GM12878 (cell line): ENCODE results near the gene MYD88. TPM values are rescaled to one million over a fixed set of nuclear protein-coding genes. Genes with fewer than 3 reads are reported as not detected.

ENCODE experiments used
- ATAC-seq: fragments of 200-7000 bp; cut with Tn5 transposase; 3 replicates; pipeline ENCODE4 v1.9.1; 2020; ENCODE audit warnings: mild to moderate bottlenecking, moderate library complexity
- BruUV-seq: library from RNA; stranded (reverse); fragments of 400-500 nt; replicated peaks from 2 replicates; lab custom pipeline; 2021; lab: Mats Ljungman, UMichigan
- CTCF ChIA-PET: fragments of 300-600 bp; sonication (Branson Sonifier 250); formaldehyde crosslinking; extraction: SDS; loops from one replicate; lab custom pipeline; 2021; ENCODE audit warnings: inconsistent platforms; lab: Yijun Ruan, JAX
- POLR2A ChIA-PET: fragments of 350-600 bp; formaldehyde crosslinking; extraction: SDS; loops from one replicate; lab custom pipeline; 2021; ENCODE audit warnings: inconsistent platforms; lab: Charles Lee
- RAD21 ChIA-PET: fragments of 300-600 bp; sonication (Branson Sonifier 250); formaldehyde crosslinking; loops from one replicate; lab custom pipeline; 2023; ENCODE audit warnings: antibody characterized with exemption; ENCODE audit not compliant: unreplicated experiment; lab: Charles Lee
- SMC1A ChIA-PET: fragments of 300-600 bp; sonication (Branson Sonifier 250); formaldehyde crosslinking; loops from one replicate; lab custom pipeline; 2023; ENCODE audit not compliant: unreplicated experiment, uncharacterized antibody; lab: Charles Lee
- DNase-seq: peaks from one replicate; pipeline ENCODE4 v3.0.0-alpha.2; 2011; ENCODE audit warnings: low read depth, low spot score
- FAIRE-seq: peaks from 3 replicates; lab custom pipeline; 2011; peaks lifted over from hg19 to GRCh38; lab: Jason Lieb, UNC
- H2AFZ ChIP-seq: 2 replicates; pipeline ENCODE4 v1.6.0; 2011; ENCODE audit warnings: low read depth, low read length, control low read depth; ENCODE audit not compliant: control insufficient read depth
- H3K27ac ChIP-seq: 2 replicates; pipeline ENCODE4 v1.5.1; 2011; ENCODE audit warnings: control low read depth; ENCODE audit not compliant: control insufficient read depth, insufficient read depth
- H3K27me3 ChIP-seq, 2 experiments: replicated peaks in 1 of 2; 2 replicates each; pipeline versions ENCODE4 v1.6.0 to v1.6.1; 2011; ENCODE audit warnings: low read length in 1 of 2; ENCODE audit not compliant: control insufficient read depth in 2 of 2, insufficient read depth in 2 of 2
- H3K36me3 ChIP-seq, 2 experiments: 2 replicates each; pipeline ENCODE4 v1.5.1; 2011; ENCODE audit warnings: low read length in 1 of 2; ENCODE audit not compliant: control insufficient read depth in 2 of 2, insufficient read depth in 2 of 2
- H3K4me1 ChIP-seq: 2 replicates; pipeline ENCODE4 v1.6.1; 2011; ENCODE audit warnings: mild to moderate bottlenecking, low read length, moderate library complexity, mixed read lengths; ENCODE audit not compliant: control insufficient read depth, insufficient read depth
- H3K4me2 ChIP-seq: 2 replicates; pipeline ENCODE4 v1.6.0; 2011; ENCODE audit warnings: control low read depth; ENCODE audit not compliant: control insufficient read depth, insufficient read depth
- H3K4me3 ChIP-seq: fragments of 200-600 bp; sonication (generic); 2 replicates; pipeline ENCODE4 v1.5.1; 2016
- H3K79me2 ChIP-seq: 2 replicates; pipeline ENCODE4 v1.6.0; 2011; ENCODE audit warnings: low read length; ENCODE audit not compliant: control insufficient read depth, insufficient read depth
- H3K9ac ChIP-seq: 2 replicates; pipeline ENCODE4 v1.8.0; 2011; ENCODE audit warnings: low read length, control low read depth, mixed read lengths; ENCODE audit not compliant: control insufficient read depth, insufficient read depth
- H3K9me3 ChIP-seq: replicated peaks from 3 replicates; pipeline ENCODE4 v1.5.1; 2011; ENCODE audit warnings: mild to moderate bottlenecking, low read length; ENCODE audit not compliant: control insufficient read depth, insufficient read depth
- H4K20me1 ChIP-seq: 2 replicates; pipeline ENCODE4 v1.6.0; 2011; ENCODE audit not compliant: control insufficient read depth, insufficient read depth
- CHD4 ChIP-seq: fragments of 200-600 bp; sonication (generic); IDR thresholded peaks from 2 replicates; pipeline ENCODE4 v1.6.1; 2016; ENCODE audit warnings: mild to moderate bottlenecking
- E2F4 ChIP-seq: IDR thresholded peaks from 2 replicates; pipeline ENCODE4 v1.6.1; 2012; ENCODE audit warnings: low read depth, low read length, improper control_type of control experiment
- FOXK2 ChIP-seq: fragments of 450-650 bp; IDR thresholded peaks from 2 replicates; pipeline ENCODE4 v1.6.1; 2017; ENCODE audit warnings: mild to moderate bottlenecking, moderate library complexity
- HCFC1 ChIP-seq: fragments of 150-350 bp; IDR thresholded peaks from 2 replicates; pipeline ENCODE4 v1.6.1; 2014; ENCODE audit warnings: low read length
- HDAC2 ChIP-seq: fragments of 200-600 bp; sonication (generic); IDR thresholded peaks from 2 replicates; pipeline ENCODE4 v1.6.1; 2017
- PAX5 ChIP-seq: IDR thresholded peaks from 2 replicates; pipeline ENCODE4 v1.6.1; 2011; ENCODE audit warnings: low read depth, low read length, borderline replicate concordance
- PKNOX1 ChIP-seq: fragments of 450-650 bp; IDR thresholded peaks from 2 replicates; pipeline ENCODE4 v1.6.1; 2016; ENCODE audit warnings: mild to moderate bottlenecking
- POLR2A ChIP-seq: IDR thresholded peaks from 2 replicates; pipeline ENCODE4 v1.6.1; 2011; ENCODE audit warnings: low read depth, mild to moderate bottlenecking, low read length
- SMAD1 ChIP-seq: fragments of 450-650 bp; IDR thresholded peaks from 2 replicates; pipeline ENCODE4 v1.6.1; 2018; ENCODE audit warnings: mild to moderate bottlenecking, low read depth; ENCODE audit not compliant: partially characterized antibody
- SMC3 ChIP-seq: IDR thresholded peaks from 2 replicates; pipeline ENCODE4 v1.6.1; 2011; ENCODE audit warnings: low read length, improper control_type of control experiment, borderline replicate concordance
- SPI1 ChIP-seq: IDR thresholded peaks from 2 replicates; pipeline ENCODE4 v1.6.1; 2011; ENCODE audit warnings: low read depth, mild to moderate bottlenecking, low read length, moderate library complexity, borderline replicate concordance; ENCODE audit not compliant: insufficient read depth
- ZNF217 ChIP-seq: fragments of 450-650 bp; IDR thresholded peaks from 2 replicates; pipeline ENCODE4 v1.6.1; 2017; ENCODE audit warnings: antibody characterized with exemption, mild to moderate bottlenecking
- ZNF274 ChIP-seq: IDR thresholded peaks from one replicate; pipeline ENCODE4 v1.8.0; 2011; ENCODE audit not compliant: insufficient read length, insufficient read depth
- WGBS: methylation state at CpG from one replicate; pipeline ENCODE4 v1.1.6; 2016; ENCODE audit warnings: low lambda C conversion rate; ENCODE audit not compliant: insufficient replicate concordance, insufficient coverage; ENCODE audit errors: missing lambda C conversion rate; 5-methylcytosine and 5-hydroxymethylcytosine counted together
- in situ Hi-C: fragments of 300-500 bp; cut with MboI; formaldehyde crosslinking; loops from 9 replicates; pipeline ENCODE4 v1.14.3; 2018; ENCODE audit warnings: mixed read lengths
- intact Hi-C: fragments of 100-400 bp; cut with micrococcal nuclease; formaldehyde crosslinking; loops from one replicate; pipeline ENCODE4 v1.14.2; 2022; ENCODE audit not compliant: unreplicated experiment
- polyA plus RNA-seq, 11 experiments: library from polyadenylated mRNA; depleted of rRNA in 4 of 11; unstranded in 6 of 11; stranded (reverse) in 5 of 11; fragments of >200 nt; fragmentation: Nextera tagmentation in 4 of 11; fragmentation: Illumina TruSeq in 1 of 11; extraction: Ambion mirVana in 4 of 11; extraction: Trizol in 1 of 11; gene quantifications; 1 replicate in 1 of 11; 2 replicates in 10 of 11; pipeline versions ENCODE4 v1.2.1 to v1.2.3, GENCODE V29; 2011 to 2016; ENCODE audit warnings: inconsistent platforms in 2 of 11, missing spikeins in 2 of 11, low read depth in 1 of 11
- total RNA-seq, 4 experiments: library from RNA; depleted of rRNA in 3 of 4; stranded (reverse); fragments of >200 nt in 3 of 4; fragmentation: Illumina TruSeq in 1 of 4; extraction: Trizol in 1 of 4; gene quantifications; 2 replicates each; pipeline versions ENCODE4 v1.2.1 to v1.2.3, GENCODE V29; 2013 to 2021
- TF ChIP-seq, protein P1 (sequence below): fragments of 450-650 bp; IDR thresholded peaks from 2 replicates; pipeline ENCODE4 v1.6.1; 2017; ENCODE audit warnings: borderline replicate concordance

MYD88 gene
- total and polyA plus RNA-seq, 10 of the 15 experiments (the other 5 are each of a cell fraction or from before 2014, with no cell fraction given), result 5.5 to 84.8 (median 67.5) TPM

DNA sequence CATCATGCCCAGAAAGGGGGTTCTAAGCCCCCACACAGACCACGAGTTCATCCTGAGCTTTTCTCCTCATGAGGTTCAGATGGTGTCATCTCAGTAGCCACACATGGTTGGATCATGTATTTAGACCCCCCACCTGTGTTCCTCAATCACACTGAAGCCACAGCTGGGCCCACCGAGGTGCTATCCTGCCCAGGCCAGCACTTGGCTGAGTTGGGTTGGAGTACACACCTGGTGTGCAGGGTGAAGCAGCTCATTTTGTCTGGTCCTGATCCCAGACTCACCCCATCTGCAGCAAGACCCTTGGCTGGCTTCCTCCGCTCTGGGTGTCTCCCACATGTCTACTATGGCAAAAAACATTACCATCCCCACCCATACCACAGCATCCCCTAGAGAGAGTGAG, 43.5 kb upstream of the MYD88 start:
- Histone ChIP-seq H4K20me1 (no peaks in the 10 kb centered on the region), H3K27ac (no peak overlapping the region), H3K79me2 (no peaks in the 10 kb centered on the region), H3K9ac (no peak overlapping the region), H2AFZ (no peak overlapping the region), H3K36me3 (no peaks in the 10 kb centered on the region), H3K4me3 (no peak overlapping the region), H3K4me2 (no peak overlapping the region), H3K4me1 (peaks cover 6% of the 10 kb centered on the region; the same call in 1 of the 2 replicates), H3K27me3 (peaks cover 0 to 4% of the 10 kb centered on the region in 2 experiments; a peak in 3 of 4 replicates), H3K9me3 (no peaks in the 10 kb centered on the region)
- no peak for FAIRE-seq
- in situ Hi-C loops, result no loop called here
- DNase-seq, result no peak
- ChIA-PET SMC1A (no interaction called here), CTCF (no interaction called here), POLR2A (no interaction called here), RAD21 (interaction anchor here (0.5 kb wide), 1 partner anchor 237 kb away, joined by 4 read pairs; no protein-coding TSS in a partner anchor)
- intact Hi-C loops, result no loop called here
- TF ChIP-seq ZNF217 (no peak), E2F4 (no peak), ZNF274 (no peak), HDAC2 (no peak), FOXK2 (no peak), POLR2A (no peak), PAX5 (no peak), HCFC1 (no peak), SMAD1 (no peak), CHD4 (no peak), SMC3 (no peak), PKNOX1 (no peak), SPI1 (no peak)
- TF ChIP-seq, protein P1, sequence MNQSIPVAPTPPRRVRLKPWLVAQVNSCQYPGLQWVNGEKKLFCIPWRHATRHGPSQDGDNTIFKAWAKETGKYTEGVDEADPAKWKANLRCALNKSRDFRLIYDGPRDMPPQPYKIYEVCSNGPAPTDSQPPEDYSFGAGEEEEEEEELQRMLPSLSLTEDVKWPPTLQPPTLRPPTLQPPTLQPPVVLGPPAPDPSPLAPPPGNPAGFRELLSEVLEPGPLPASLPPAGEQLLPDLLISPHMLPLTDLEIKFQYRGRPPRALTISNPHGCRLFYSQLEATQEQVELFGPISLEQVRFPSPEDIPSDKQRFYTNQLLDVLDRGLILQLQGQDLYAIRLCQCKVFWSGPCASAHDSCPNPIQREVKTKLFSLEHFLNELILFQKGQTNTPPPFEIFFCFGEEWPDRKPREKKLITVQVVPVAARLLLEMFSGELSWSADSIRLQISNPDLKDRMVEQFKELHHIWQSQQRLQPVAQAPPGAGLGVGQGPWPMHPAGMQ, result no peak
- no peak for ATAC-seq
- WGBS, result 11% methylated on average over 3 of the region's 3 CpGs
- no TSS peak for BruUV-seq
